Activated T-helper 17 cell treated with anti-CD3 and anti-CD28 coated beads, Interleukin-2, amount 50 U/mL, for 72 hours (primary cell): Measurements from ENCODE around the gene ZNF430. TPM values are rescaled to one million over a fixed set of nuclear protein-coding genes. Genes with fewer than 3 reads are reported as not detected.
"Not testable (repeated sequence)": the region's sequence is repeated elsewhere in the genome, so short reads cannot be mapped to it uniquely, and the experiment has no call there.

Source experiments
- ATAC-seq: fragments of 150-1000 bp; cut with Tn5 transposase; replicated peaks from 2 replicates; pipeline ENCODE4 v1.10.0; 2021; ENCODE audit warnings: mild to moderate bottlenecking, moderate library complexity
- H3K27ac Mint-ChIP-seq: one replicate; pipeline ENCODE4 v1.8.0; 2022; ENCODE audit warnings: mixed read lengths
- H3K27me3 Mint-ChIP-seq: one replicate; pipeline ENCODE4 v1.8.0; 2022; ENCODE audit warnings: mixed read lengths
- H3K36me3 Mint-ChIP-seq: one replicate; pipeline ENCODE4 v1.8.0; 2022; ENCODE audit warnings: low read depth, mild to moderate bottlenecking, mixed read lengths
- H3K4me1 Mint-ChIP-seq: one replicate; pipeline ENCODE4 v1.8.0; 2022; ENCODE audit warnings: mixed read lengths
- H3K4me3 Mint-ChIP-seq: one replicate; pipeline ENCODE4 v1.8.0; 2022; ENCODE audit warnings: mild to moderate bottlenecking, mixed read lengths
- H3K9me3 Mint-ChIP-seq: one replicate; pipeline ENCODE4 v1.8.0; 2022; ENCODE audit warnings: mixed read lengths
- total RNA-seq, 2 donors: library from RNA; stranded (reverse); gene quantifications; one replicate each; pipeline ENCODE4 v1.2.3, GENCODE V29; 2022

Gene ZNF430
- total RNA-seq: 10 to 100 TPM; 20.6 to 27.8 TPM

- Mint-ChIP-seq H3K9me3 (no peaks in the 10 kb centered on the region), H3K4me3 (peak within 1 kb of the TSS; percentile 99), H3K4me1 (peaks cover 20% of the 10 kb centered on the region), H3K27ac (peak within 1 kb of the TSS; percentile 100), H3K27me3 (no peaks in the 10 kb centered on the region), H3K36me3 (peaks cover 48% of the 10 kb centered on the region)
- ATAC-seq: peak; percentile 94
Observed at GRCh38 chr19:21020298-21021227, at the start of gene ZNF430. Gene ZNF430, plus strand, starts transcription at chr19:21020657. Its CDS starts 144 bp downstream, at chr19:21020801.

GRCh38 chr19:20992788-20993187 is 27.7 kb upstream of the ZNF430 start:
- H3K9me3 Mint-ChIP-seq, H3K27me3 Mint-ChIP-seq, H3K4me1 Mint-ChIP-seq, H3K36me3 Mint-ChIP-seq, H3K4me3 Mint-ChIP-seq, H3K27ac Mint-ChIP-seq, ATAC-seq: not testable (repeated sequence)

- ATAC-seq: peak; percentile 100
- Mint-ChIP-seq H3K36me3 (no peaks in the 10 kb centered on the region), H3K4me1 (peaks cover 4% of the 10 kb centered on the region), H3K4me3 (peak overlapping the region; percentile 96), H3K9me3 (no peaks in the 10 kb centered on the region), H3K27ac (peak overlapping the region; percentile 91), H3K27me3 (no peaks in the 10 kb centered on the region)
Observed at GRCh38 chr19:20999731-21000352, 20.6 kb upstream of the ZNF430 start.

- peaks cover 55% of the 10 kb centered on the region for H3K36me3 Mint-ChIP-seq
- peak overlapping the region; percentile 100 for H3K27ac Mint-ChIP-seq
- not testable (repeated sequence) for H3K27me3 Mint-ChIP-seq, H3K9me3 Mint-ChIP-seq, ATAC-seq
- peaks cover 25% of the 10 kb centered on the region for H3K4me1 Mint-ChIP-seq
- H3K4me3 Mint-ChIP-seq: peak overlapping the region; percentile 99
Observed at GRCh38 chr19:21021238-21021637, 781 bp downstream of the ZNF430 start.

- Mint-ChIP-seq H3K4me3 (peak overlapping the region; percentile 99), H3K27me3 (no peaks in the 10 kb centered on the region), H3K4me1 (peaks cover 34% of the 10 kb centered on the region), H3K36me3 (peaks cover 73% of the 10 kb centered on the region), H3K27ac (peak overlapping the region; percentile 88), H3K9me3 (no peaks in the 10 kb centered on the region)
- ATAC-seq: peak; percentile 49
Observed at GRCh38 chr19:21022996-21023395, 2.5 kb downstream of the ZNF430 start.

GRCh38 chr19:21023901-21024300 is 3.4 kb downstream of the ZNF430 start:
- Mint-ChIP-seq H3K4me3 (peak overlapping the region; percentile 99), H3K4me1 (peaks cover 40% of the 10 kb centered on the region), H3K9me3 (no peaks in the 10 kb centered on the region), H3K27me3 (no peaks in the 10 kb centered on the region), H3K27ac (peak overlapping the region; percentile 88), H3K36me3 (peaks cover 82% of the 10 kb centered on the region)
- ATAC-seq: no peak

GRCh38 chr19:21028969-21029268 is 8.5 kb downstream of the ZNF430 start:
- Mint-ChIP-seq H3K27me3 (no peaks in the 10 kb centered on the region), H3K36me3 (peaks cover 95% of the 10 kb centered on the region), H3K9me3 (no peaks in the 10 kb centered on the region), H3K4me3 (peak overlapping the region; percentile 66), H3K27ac (peak overlapping the region; percentile 78), H3K4me1 (peaks cover 34% of the 10 kb centered on the region)
- peak; percentile 64 for ATAC-seq

GRCh38 chr19:21045028-21045427 is 24.6 kb downstream of the ZNF430 start:
- Mint-ChIP-seq H3K4me3 (no peak overlapping the region), H3K36me3 (peaks cover 91% of the 10 kb centered on the region), H3K27me3 (no peaks in the 10 kb centered on the region), H3K9me3 (peaks cover 25% of the 10 kb centered on the region), H3K4me1 (peaks cover 6% of the 10 kb centered on the region), H3K27ac (no peak overlapping the region)
- ATAC-seq: no peak

GRCh38 chr19:21046489-21046888 is 26.0 kb downstream of the ZNF430 start:
- no peak for ATAC-seq
- no peak overlapping the region for H3K4me3 Mint-ChIP-seq
- no peaks in the 10 kb centered on the region for H3K27me3 Mint-ChIP-seq
- peaks cover 25% of the 10 kb centered on the region for H3K9me3 Mint-ChIP-seq
- H3K36me3 Mint-ChIP-seq: peaks cover 85% of the 10 kb centered on the region
- H3K4me1 Mint-ChIP-seq: peaks cover 6% of the 10 kb centered on the region
- H3K27ac Mint-ChIP-seq: no peak overlapping the region

- Mint-ChIP-seq H3K36me3 (peaks cover 85% of the 10 kb centered on the region), H3K27ac (no peak overlapping the region), H3K9me3 (peaks cover 27% of the 10 kb centered on the region), H3K4me1 (peaks cover 6% of the 10 kb centered on the region), H3K27me3 (no peaks in the 10 kb centered on the region), H3K4me3 (no peak overlapping the region)
- ATAC-seq: no peak
Observed at GRCh38 chr19:21047716-21048115, 27.3 kb downstream of the ZNF430 start.

- no peak overlapping the region for H3K4me3 Mint-ChIP-seq
- H3K9me3 Mint-ChIP-seq: peaks cover 17% of the 10 kb centered on the region
- no peak overlapping the region for H3K27ac Mint-ChIP-seq
- ATAC-seq: no peak
- no peaks in the 10 kb centered on the region for H3K4me1 Mint-ChIP-seq
- H3K36me3 Mint-ChIP-seq: peaks cover 85% of the 10 kb centered on the region
- H3K27me3 Mint-ChIP-seq: no peaks in the 10 kb centered on the region
Observed at GRCh38 chr19:21052902-21053301, 32.4 kb downstream of the ZNF430 start.

- H3K27ac Mint-ChIP-seq: no peak overlapping the region
- ATAC-seq: no peak
- H3K27me3 Mint-ChIP-seq: no peaks in the 10 kb centered on the region
- no peaks in the 10 kb centered on the region for H3K9me3 Mint-ChIP-seq
- H3K4me3 Mint-ChIP-seq: no peak overlapping the region
- no peaks in the 10 kb centered on the region for H3K4me1 Mint-ChIP-seq
- H3K36me3 Mint-ChIP-seq: peaks cover 53% of the 10 kb centered on the region
Observed at GRCh38 chr19:21065336-21065735, 44.9 kb downstream of the ZNF430 start.

- peak; percentile 98 for ATAC-seq
- H3K36me3 Mint-ChIP-seq: peaks cover 30% of the 10 kb centered on the region
Observed at GRCh38 chr19:21082011-21082975, 61.8 kb downstream of the ZNF430 start, which contains the start of gene ZNF714. Gene ZNF714, plus strand, starts transcription at chr19:21082203. Its CDS starts 16,066 bp downstream, at chr19:21098269.

GRCh38 chr19:21084343-21084742 is 63.9 kb downstream of the ZNF430 start:
- H3K36me3 Mint-ChIP-seq: peaks cover 34% of the 10 kb centered on the region
- no peak overlapping the region for H3K27ac Mint-ChIP-seq
- H3K9me3 Mint-ChIP-seq: no peaks in the 10 kb centered on the region
- H3K4me3 Mint-ChIP-seq: peak overlapping the region; percentile 96
- H3K27me3 Mint-ChIP-seq: no peaks in the 10 kb centered on the region
- ATAC-seq: peak; percentile 69
- peaks cover 8% of the 10 kb centered on the region for H3K4me1 Mint-ChIP-seq

More at GRCh38 chr19:21082011-21082975, 61.8 kb downstream of the ZNF430 start, which contains the start of gene ZNF714:
- no peaks in the 10 kb centered on the region for H3K9me3 Mint-ChIP-seq
- H3K27me3 Mint-ChIP-seq: no peaks in the 10 kb centered on the region
- peaks cover 8% of the 10 kb centered on the region for H3K4me1 Mint-ChIP-seq
- peak within 1 kb of the TSS; percentile 96 for H3K4me3 Mint-ChIP-seq
- peak within 1 kb of the TSS; percentile 94 for H3K27ac Mint-ChIP-seq
